Endodermal cell (in vitro differentiated cells): ENCODE results near the gene STC2. TPM values are rescaled to one million over a fixed set of nuclear protein-coding genes. Genes with fewer than 3 reads are reported as not detected.

Experiments used
- DNase-seq: peaks from one replicate; pipeline ENCODE4 v3.0.0-alpha.2; 2017
- H3K27ac ChIP-seq: 2 replicates; pipeline ENCODE4 v1.5.1; 2013; ENCODE audit warnings: mild to moderate bottlenecking, low read depth, low read length, moderate library complexity
- H3K27me3 ChIP-seq: 2 replicates; pipeline ENCODE4 v1.6.1; 2013; ENCODE audit warnings: mild to moderate bottlenecking, low read length, moderate library complexity; ENCODE audit not compliant: insufficient read depth, control insufficient read depth, poor library complexity, severe bottlenecking
- H3K36me3 ChIP-seq: 2 replicates; pipeline ENCODE4 v1.7.0; 2013; ENCODE audit warnings: mild to moderate bottlenecking, low read length, moderate library complexity; ENCODE audit not compliant: control insufficient read depth, insufficient read depth
- H3K4me1 ChIP-seq: one replicate; pipeline ENCODE4 v1.7.0; 2013; ENCODE audit warnings: low read length; ENCODE audit not compliant: control insufficient read depth, insufficient read depth
- H3K4me3 ChIP-seq: 2 replicates; pipeline ENCODE4 v1.5.1; 2013; ENCODE audit warnings: mild to moderate bottlenecking, low read length, moderate library complexity
- H3K9ac ChIP-seq: 2 replicates; pipeline ENCODE4 v1.6.1; 2013; ENCODE audit warnings: mild to moderate bottlenecking, low read length, moderate library complexity; ENCODE audit not compliant: poor library complexity, severe bottlenecking; ENCODE audit errors: extremely low read depth
- H3K9me3 ChIP-seq: 2 replicates; pipeline ENCODE4 v1.6.1; 2013; ENCODE audit warnings: mild to moderate bottlenecking, low read length, moderate library complexity; ENCODE audit not compliant: control insufficient read depth
- H3K27ac Mint-ChIP-seq: 2 replicates; pipeline ENCODE4 v1.8.0; 2020; ENCODE audit warnings: mixed read lengths
- H3K27me3 Mint-ChIP-seq: 2 replicates; pipeline ENCODE4 v1.8.0; 2021; ENCODE audit warnings: mild to moderate bottlenecking, mixed read lengths; ENCODE audit not compliant: insufficient read depth
- H3K36me3 Mint-ChIP-seq: 2 replicates; pipeline ENCODE4 v1.8.0; 2020; ENCODE audit warnings: low read depth, mixed read lengths
- H3K4me1 Mint-ChIP-seq: 2 replicates; pipeline ENCODE4 v1.8.0; 2020; ENCODE audit warnings: mixed read lengths
- H3K4me3 Mint-ChIP-seq: 2 replicates; pipeline ENCODE4 v1.8.0; 2020; ENCODE audit warnings: mild to moderate bottlenecking, moderate library complexity, mixed read lengths
- H3K9me3 Mint-ChIP-seq: 2 replicates; pipeline ENCODE4 v1.8.0; 2020; ENCODE audit warnings: mild to moderate bottlenecking, mixed read lengths
- WGBS, 2 experiments: methylation state at CpG; one replicate each; pipeline versions ENCODE4 v1.1.5 to v1.1.7; 2013; ENCODE audit warnings: missing lambda C conversion rate in 2 of 2, mixed read lengths in 1 of 2; ENCODE audit not compliant: insufficient coverage in 1 of 2, insufficient read length in 1 of 2; 5-methylcytosine and 5-hydroxymethylcytosine counted together
- total RNA-seq, 2 donors: library from RNA; stranded (reverse); fragmentation: NEBNext Ultra II Directional in 1 of 2; extraction: Animal tissue kit (Norgen Biotek cat#: 25700) in 1 of 2; gene quantifications; 2 replicates in 1 of 2; 3 replicates in 1 of 2; pipeline ENCODE4 v1.2.1, GENCODE V29; 2021
- TF ChIP-seq, protein P1 (sequence below): fragments of 200-600 bp; sonication (generic); conservative IDR thresholded peaks from 2 replicates; pipeline ENCODE4 v1.5.0; 2021; ENCODE audit warnings: antibody characterized with exemption, mild to moderate bottlenecking

Gene STC2
- total RNA-seq, 2 donors from 2014 or later, result 4.6 to 4.8 TPM

DNA sequence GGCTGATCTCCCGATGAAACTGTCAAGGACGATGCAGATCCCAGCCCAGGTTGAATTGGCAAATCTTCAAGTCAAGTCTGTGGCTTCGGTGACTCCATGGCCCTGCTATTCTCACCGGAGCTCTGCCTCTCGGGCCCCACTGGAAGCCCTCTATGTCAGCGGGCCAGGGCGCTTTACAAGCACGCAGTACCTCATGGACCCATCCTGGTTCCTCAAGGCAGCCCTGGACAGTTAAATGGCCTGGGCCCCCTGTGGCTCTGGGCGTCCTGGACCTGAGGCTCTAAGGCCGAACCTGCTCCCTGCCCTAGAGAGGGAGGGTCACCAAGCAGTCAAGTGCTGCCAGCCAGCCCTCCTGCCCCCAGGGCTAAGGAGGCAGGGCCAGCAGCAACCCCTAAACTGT lies 45.3 kb downstream of the STC2 start:
- no peak overlapping the region for H3K27ac ChIP-seq
- WGBS, 2 experiments, result 89% methylated on average over 9 to 10 of the region's 10 CpGs

DNA sequence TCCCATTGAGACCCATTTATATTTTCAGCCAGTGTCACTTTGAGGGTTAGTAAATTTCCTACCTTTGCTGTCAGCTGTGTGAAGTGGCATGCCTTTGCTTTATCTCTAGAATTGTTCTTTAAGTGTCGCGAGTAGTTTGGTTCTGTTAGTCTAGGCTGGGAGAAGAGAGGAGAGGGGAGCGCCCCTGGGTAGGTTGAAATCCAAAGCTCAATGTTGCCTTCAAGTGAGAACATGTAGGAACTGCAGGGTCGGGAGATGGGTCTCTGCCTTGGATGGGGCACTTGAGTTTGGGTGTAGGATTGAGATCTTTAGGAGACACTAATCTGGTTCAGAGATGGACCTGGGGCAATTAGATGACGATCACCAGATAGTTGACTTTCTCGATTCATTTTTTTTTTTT lies 46.3 kb downstream of the STC2 start:
- no peak overlapping the region for H3K9ac ChIP-seq
- peaks cover 35% of the 10 kb centered on the region for H3K27me3 ChIP-seq
- H3K4me1 ChIP-seq, result no peaks in the 10 kb centered on the region
- no peaks in the 10 kb centered on the region for H3K36me3 ChIP-seq
- TF ChIP-seq, protein P1, sequence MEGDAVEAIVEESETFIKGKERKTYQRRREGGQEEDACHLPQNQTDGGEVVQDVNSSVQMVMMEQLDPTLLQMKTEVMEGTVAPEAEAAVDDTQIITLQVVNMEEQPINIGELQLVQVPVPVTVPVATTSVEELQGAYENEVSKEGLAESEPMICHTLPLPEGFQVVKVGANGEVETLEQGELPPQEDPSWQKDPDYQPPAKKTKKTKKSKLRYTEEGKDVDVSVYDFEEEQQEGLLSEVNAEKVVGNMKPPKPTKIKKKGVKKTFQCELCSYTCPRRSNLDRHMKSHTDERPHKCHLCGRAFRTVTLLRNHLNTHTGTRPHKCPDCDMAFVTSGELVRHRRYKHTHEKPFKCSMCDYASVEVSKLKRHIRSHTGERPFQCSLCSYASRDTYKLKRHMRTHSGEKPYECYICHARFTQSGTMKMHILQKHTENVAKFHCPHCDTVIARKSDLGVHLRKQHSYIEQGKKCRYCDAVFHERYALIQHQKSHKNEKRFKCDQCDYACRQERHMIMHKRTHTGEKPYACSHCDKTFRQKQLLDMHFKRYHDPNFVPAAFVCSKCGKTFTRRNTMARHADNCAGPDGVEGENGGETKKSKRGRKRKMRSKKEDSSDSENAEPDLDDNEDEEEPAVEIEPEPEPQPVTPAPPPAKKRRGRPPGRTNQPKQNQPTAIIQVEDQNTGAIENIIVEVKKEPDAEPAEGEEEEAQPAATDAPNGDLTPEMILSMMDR, result peak; percentile 85
- 8 to 25% methylated on average over 6 of the region's 6 CpGs for WGBS, 2 experiments
- H3K9me3 ChIP-seq, result no peaks in the 10 kb centered on the region
- Mint-ChIP-seq H3K4me1 (peaks cover 4% of the 10 kb centered on the region), H3K9me3 (peaks cover 4% of the 10 kb centered on the region), H3K36me3 (no peaks in the 10 kb centered on the region), H3K27me3 (peaks cover 64% of the 10 kb centered on the region), H3K27ac (no peak overlapping the region), H3K4me3 (no peak overlapping the region)
- H3K27ac ChIP-seq, result no peak overlapping the region
- no peak overlapping the region for H3K4me3 ChIP-seq
- peak; percentile 86 for DNase-seq

More for the DNA sequence above, 45.3 kb downstream of the STC2 start:
- Mint-ChIP-seq H3K9me3 (peaks cover 4% of the 10 kb centered on the region), H3K27me3 (peaks cover 70% of the 10 kb centered on the region), H3K27ac (no peak overlapping the region), H3K4me1 (peaks cover 4% of the 10 kb centered on the region), H3K36me3 (no peaks in the 10 kb centered on the region), H3K4me3 (no peak overlapping the region)
- TF ChIP-seq, protein P1, result no peak
- Histone ChIP-seq H3K9ac (no peak overlapping the region), H3K36me3 (no peaks in the 10 kb centered on the region), H3K9me3 (no peaks in the 10 kb centered on the region), H3K4me1 (no peaks in the 10 kb centered on the region), H3K27me3 (peaks cover 39% of the 10 kb centered on the region), H3K4me3 (no peak overlapping the region)
- DNase-seq, result no peak

DNA sequence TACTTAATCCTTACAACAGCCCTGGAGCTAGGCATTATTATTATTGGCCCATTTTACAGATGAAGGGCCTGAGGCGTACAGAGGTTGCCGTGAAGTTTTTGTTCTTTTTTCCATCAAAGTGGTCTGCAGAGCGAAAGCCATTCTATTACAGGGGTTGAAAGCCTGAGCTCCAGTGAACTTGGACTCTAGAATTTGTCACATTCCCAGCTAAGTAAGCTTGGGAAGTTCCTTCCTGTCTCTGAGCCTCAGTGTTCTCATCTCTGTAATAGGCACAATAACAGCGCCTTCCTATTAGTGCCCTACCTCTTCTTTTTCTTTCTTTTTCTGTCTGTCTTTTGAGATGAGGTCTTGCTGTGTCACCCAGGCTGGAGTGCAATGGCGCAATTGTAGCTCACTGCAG lies 49.0 kb downstream of the STC2 start:
- Mint-ChIP-seq H3K27me3 (peaks cover 48% of the 10 kb centered on the region), H3K27ac (no peak overlapping the region), H3K4me1 (peaks cover 4% of the 10 kb centered on the region), H3K9me3 (peaks cover 2% of the 10 kb centered on the region), H3K36me3 (no peaks in the 10 kb centered on the region), H3K4me3 (no peak overlapping the region)
- DNase-seq, result no peak
- Histone ChIP-seq H3K9me3 (no peaks in the 10 kb centered on the region), H3K9ac (no peak overlapping the region), H3K4me3 (no peak overlapping the region), H3K27me3 (peaks cover 21% of the 10 kb centered on the region), H3K27ac (no peak overlapping the region), H3K36me3 (no peaks in the 10 kb centered on the region), H3K4me1 (no peaks in the 10 kb centered on the region)
- TF ChIP-seq, protein P1, result no peak
- 90 to 93% methylated on average over 5 of the region's 5 CpGs for WGBS, 2 experiments
